A549 (cell line): ENCODE data around the gene C11orf68. TPM values are rescaled to one million over a fixed set of nuclear protein-coding genes. Genes with fewer than 3 reads are reported as not detected.

Experiments used
- ATAC-seq, 2 experiments: fragments of 200-7000 bp in 1 of 2; fragments of >200 bp in 1 of 2; cut with Nextera tagmentation in 1 of 2; cut with Tn5 transposase in 1 of 2; 3 replicates each; pipeline versions ENCODE4 v1.8.0 to v1.9.1; 2018 to 2020; ENCODE audit warnings: mild to moderate bottlenecking in 1 of 2, moderate library complexity in 1 of 2
- CTCF ChIA-PET: fragments of 300-600 bp; sonication (Branson Sonifier 250); formaldehyde crosslinking; extraction: SDS; loops from one replicate; lab custom pipeline; 2021; ENCODE audit warnings: antibody characterized with exemption, inconsistent platforms; lab: Yijun Ruan, JAX
- POLR2A ChIA-PET: fragments of 350-600 bp; formaldehyde crosslinking; extraction: SDS; loops from one replicate; lab custom pipeline; 2021; ENCODE audit warnings: antibody characterized with exemption, inconsistent platforms; lab: Yijun Ruan, JAX
- DNase-seq, 2 experiments: peaks; one replicate each; pipeline versions ENCODE4 v3.0.0 to v3.0.0-alpha.2; 2011 to 2016; ENCODE audit warnings: low read depth in 1 of 2, low spot score in 1 of 2
- FAIRE-seq: peaks from 2 replicates; lab custom pipeline; 2011; peaks lifted over from hg19 to GRCh38; lab: Jason Lieb, UNC
- H3K27ac ChIP-seq, 2 experiments: fragments of >200 bp; sonication (Bioruptor Twin); formaldehyde crosslinking; 3 replicates each; pipeline ENCODE4 v1.5.1; 2016 to 2017
- H3K4me1 ChIP-seq: fragments of >200 bp; sonication (Bioruptor Twin); formaldehyde crosslinking; 3 replicates; pipeline ENCODE4 v1.6.1; 2016
- H3K4me2 ChIP-seq: fragments of >200 bp; sonication (Bioruptor Twin); formaldehyde crosslinking; 3 replicates; pipeline ENCODE4 v1.6.1; 2016
- H3K4me3 ChIP-seq: fragments of >200 bp; sonication (Bioruptor Twin); formaldehyde crosslinking; 3 replicates; pipeline ENCODE4 v1.5.1; 2016
- H3K9me3 ChIP-seq: fragments of >200 bp; sonication (Bioruptor Twin); formaldehyde crosslinking; 3 replicates; pipeline ENCODE4 v1.6.1; 2016
- CBX8 ChIP-seq: fragments of 200-600 bp; sonication (generic); IDR thresholded peaks from 2 replicates; pipeline ENCODE4 v1.6.1; 2016
- CEBPB ChIP-seq, 2 experiments: fragments of >200 bp in 1 of 2; sonication (Bioruptor Twin) in 1 of 2; formaldehyde crosslinking in 1 of 2; IDR thresholded peaks; 2 replicates each; pipeline ENCODE4 v1.6.1; 2012 to 2016
- CHD4 ChIP-seq: fragments of 200-600 bp; sonication (generic); IDR thresholded peaks from 2 replicates; pipeline ENCODE4 v1.6.1; 2016; ENCODE audit warnings: antibody characterized with exemption, mild to moderate bottlenecking, borderline replicate concordance
- EHF ChIP-seq: fragments of 250-450 bp; sonication (Bioruptor Pico); IDR thresholded peaks from 2 replicates; pipeline ENCODE4 v1.5.0; 2020; ENCODE audit warnings: mild to moderate bottlenecking
- EHMT2 ChIP-seq: fragments of 200-600 bp; sonication (generic); IDR thresholded peaks from 2 replicates; pipeline ENCODE4 v1.6.1; 2016; ENCODE audit warnings: antibody characterized with exemption, low read depth, mild to moderate bottlenecking, moderate library complexity
- EP300 ChIP-seq, 2 experiments: fragments of >200 bp; sonication (Bioruptor Twin); formaldehyde crosslinking; IDR thresholded peaks; 2 replicates in 1 of 2; 3 replicates in 1 of 2; pipeline ENCODE4 v1.6.1; 2016 to 2017
- ESRRA ChIP-seq: fragments of 150-350 bp; IDR thresholded peaks from 2 replicates; pipeline ENCODE4 v1.6.1; 2014; ENCODE audit warnings: mild to moderate bottlenecking, low read length, borderline replicate concordance
- FOSB ChIP-seq: fragments of 250-450 bp; sonication (Bioruptor Pico); IDR thresholded peaks from 2 replicates; pipeline ENCODE4 v1.5.0; 2020; ENCODE audit warnings: mild to moderate bottlenecking, moderate library complexity
- FOSL2 ChIP-seq, 2 experiments: fragments of 450-650 bp in 1 of 2; fragments of >200 bp in 1 of 2; sonication (Bioruptor Twin) in 1 of 2; formaldehyde crosslinking; IDR thresholded peaks; 2 replicates each; pipeline versions ENCODE4 v1.5.0 to v1.6.1; 2016 to 2020; ENCODE audit warnings: mild to moderate bottlenecking in 1 of 2, moderate library complexity in 1 of 2
- FOXS1 ChIP-seq: fragments of 250-450 bp; sonication (Bioruptor Pico); IDR thresholded peaks from 2 replicates; pipeline ENCODE4 v1.5.0; 2020; ENCODE audit warnings: mild to moderate bottlenecking, moderate library complexity
- GATA3 ChIP-seq: IDR thresholded peaks from 2 replicates; pipeline ENCODE4 v1.6.1; 2012; ENCODE audit warnings: borderline replicate concordance
- HDAC2 ChIP-seq: fragments of 200-600 bp; sonication (generic); IDR thresholded peaks from 2 replicates; pipeline ENCODE4 v1.6.1; 2016
- HOXA7 ChIP-seq: fragments of 250-450 bp; sonication (Bioruptor Pico); IDR thresholded peaks from 2 replicates; pipeline ENCODE4 v1.5.0; 2020; ENCODE audit warnings: mild to moderate bottlenecking, moderate library complexity
- HOXB5 ChIP-seq: fragments of 250-450 bp; sonication (Bioruptor Pico); IDR thresholded peaks from 2 replicates; pipeline ENCODE4 v1.5.0; 2020; ENCODE audit warnings: mild to moderate bottlenecking, moderate library complexity
- JUNB ChIP-seq: fragments of >200 bp; sonication (Bioruptor Twin); formaldehyde crosslinking; IDR thresholded peaks from 2 replicates; pipeline ENCODE4 v1.6.1; 2016
- KDM5A ChIP-seq: fragments of 200-600 bp; sonication (generic); IDR thresholded peaks from 2 replicates; pipeline ENCODE4 v1.6.1; 2016; ENCODE audit warnings: antibody characterized with exemption, mild to moderate bottlenecking
- MAFK ChIP-seq: fragments of 450-650 bp; IDR thresholded peaks from 2 replicates; pipeline ENCODE4 v1.6.1; 2014; ENCODE audit not compliant: partially characterized antibody
- MAZ ChIP-seq: fragments of 150-350 bp; IDR thresholded peaks from 2 replicates; pipeline ENCODE4 v1.6.1; 2014; ENCODE audit warnings: antibody characterized with exemption, low read depth, low read length, borderline replicate concordance
- NPAS2 ChIP-seq: fragments of 250-450 bp; sonication (Bioruptor Pico); IDR thresholded peaks from 2 replicates; pipeline ENCODE4 v1.8.0; 2022; ENCODE audit warnings: mild to moderate bottlenecking, moderate library complexity, borderline replicate concordance
- RCOR1 ChIP-seq: fragments of 150-350 bp; IDR thresholded peaks from 2 replicates; pipeline ENCODE4 v1.6.1; 2014; ENCODE audit warnings: antibody characterized with exemption, low read length, low read depth
- TFCP2L1 ChIP-seq: fragments of 250-450 bp; sonication (Bioruptor Pico); IDR thresholded peaks from 2 replicates; pipeline ENCODE4 v1.5.0; 2021; ENCODE audit warnings: mild to moderate bottlenecking
- ZNF302 ChIP-seq: fragments of 250-450 bp; sonication (Bioruptor Pico); IDR thresholded peaks from 2 replicates; pipeline ENCODE4 v1.9.0; 2021; ENCODE audit warnings: inconsistent platforms, mild to moderate bottlenecking, moderate library complexity
- WGBS: methylation state at CpG from one replicate; pipeline ENCODE4 v1.1.6; 2017; ENCODE audit errors: missing lambda C conversion rate; 5-methylcytosine and 5-hydroxymethylcytosine counted together
- polyA plus RNA-seq, 4 experiments: library from polyadenylated mRNA; depleted of rRNA in 3 of 4; stranded (reverse); fragments of >200 nt; fragmentation: RNase III in 1 of 4; extraction: RNeasy Plus Mini Kit Qiagen cat#74134 plus additional on column Dnase treatment in 1 of 4; gene quantifications; 2 replicates in 3 of 4; 3 replicates in 1 of 4; pipeline ENCODE4 v1.2.3, GENCODE V29; 2011 to 2017
- TF ChIP-seq, protein P1 (sequence below): fragments of 150-350 bp; IDR thresholded peaks from 2 replicates; pipeline ENCODE4 v1.6.1; 2014; ENCODE audit warnings: low read depth, mild to moderate bottlenecking, low read length
- TF ChIP-seq, protein P2 (sequence below): fragments of >200 bp; sonication (Bioruptor Twin); formaldehyde crosslinking; IDR thresholded peaks from 2 replicates; pipeline ENCODE4 v1.6.1; 2016
- TF ChIP-seq, protein P3 (sequence below): fragments of 200-600 bp; sonication (generic); IDR thresholded peaks from 2 replicates; pipeline ENCODE4 v1.6.1; 2016; ENCODE audit warnings: antibody characterized with exemption, mild to moderate bottlenecking, moderate library complexity
- TF ChIP-seq, protein P4 (sequence below): fragments of >200 bp; sonication (Bioruptor Twin); formaldehyde crosslinking; IDR thresholded peaks from 3 replicates; pipeline ENCODE4 v1.6.1; 2016
- TF ChIP-seq, protein P5 (sequence below): fragments of 250-450 bp; sonication (Bioruptor Pico); IDR thresholded peaks from 2 replicates; pipeline ENCODE4 v1.5.0; 2020; ENCODE audit warnings: low read depth, mild to moderate bottlenecking, moderate library complexity

The C11orf68 gene
- polyA plus RNA-seq, 2 of the 4 experiments (the other 2 are of a cell fraction): 10.6 to 17.0 TPM

DNA sequence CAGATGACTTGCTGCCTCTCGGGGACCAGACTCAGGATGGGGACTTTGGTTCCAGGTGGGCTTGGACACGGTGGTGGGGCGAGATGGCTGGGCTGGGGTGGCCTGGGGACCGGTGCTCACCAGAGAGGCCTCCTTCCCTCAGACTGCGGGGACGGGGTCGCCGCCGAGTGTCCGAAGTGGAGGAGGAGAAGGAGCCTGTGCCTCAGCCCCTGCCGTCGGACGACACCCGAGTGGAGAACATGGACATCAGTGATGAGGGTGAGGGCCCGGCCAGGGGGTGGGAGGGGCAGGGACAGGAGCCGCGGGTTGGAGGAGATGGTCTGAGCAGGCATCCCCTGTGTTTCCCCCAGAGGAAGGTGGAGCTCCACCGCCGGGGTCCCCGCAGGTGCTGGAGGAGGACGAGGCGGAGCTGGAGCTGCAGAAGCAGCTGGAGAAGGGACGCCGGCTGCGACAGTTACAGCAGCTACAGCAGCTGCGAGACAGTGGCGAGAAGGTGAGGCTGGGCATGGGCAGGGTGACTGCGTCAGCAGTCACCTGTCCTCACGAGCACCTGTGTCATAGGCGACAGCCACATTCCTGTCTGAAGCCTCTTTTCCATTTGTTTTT lies 48.6 kb upstream of the C11orf68 start:
- CTCF ChIA-PET: interaction anchor here (0.6 to 6.3 kb wide), 5 partner anchors 10 to 83 kb away, joined by 3 to 35 read pairs (median 7); partner anchors contain the start of gene FIBP
- peaks cover 12% of the 10 kb centered on the region; the same call in 2 of the 3 replicates for H3K4me1 ChIP-seq
- no peak overlapping the region for H3K4me3 ChIP-seq
- H3K9me3 ChIP-seq: no peaks in the 10 kb centered on the region
- no peak for ATAC-seq
- WGBS: 96% methylated on average over 29 of the region's 30 CpGs
- H3K4me2 ChIP-seq: no peak overlapping the region
- DNase-seq: no peak
- FAIRE-seq: no peak
- TF ChIP-seq ESRRA (no peak), KDM5A (no peak), RCOR1 (no peak), HDAC2 (no peak), MAZ (no peak), EHF (CRISPR knock-in tag) (no peak), EHMT2 (no peak), CHD4 (no peak), HOXB5 (CRISPR knock-in tag) (no peak), HOXA7 (no peak), GATA3 (no peak), JUNB (no peak), MAFK (no peak), TFCP2L1 (CRISPR knock-in tag) (no peak), ZNF302 (CRISPR knock-in tag) (no peak), CEBPB (IDR thresholded peaks at IDR 0.05) (no peak)
- TF ChIP-seq, protein P1, sequence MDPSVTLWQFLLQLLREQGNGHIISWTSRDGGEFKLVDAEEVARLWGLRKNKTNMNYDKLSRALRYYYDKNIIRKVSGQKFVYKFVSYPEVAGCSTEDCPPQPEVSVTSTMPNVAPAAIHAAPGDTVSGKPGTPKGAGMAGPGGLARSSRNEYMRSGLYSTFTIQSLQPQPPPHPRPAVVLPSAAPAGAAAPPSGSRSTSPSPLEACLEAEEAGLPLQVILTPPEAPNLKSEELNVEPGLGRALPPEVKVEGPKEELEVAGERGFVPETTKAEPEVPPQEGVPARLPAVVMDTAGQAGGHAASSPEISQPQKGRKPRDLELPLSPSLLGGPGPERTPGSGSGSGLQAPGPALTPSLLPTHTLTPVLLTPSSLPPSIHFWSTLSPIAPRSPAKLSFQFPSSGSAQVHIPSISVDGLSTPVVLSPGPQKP: no peak
- TF ChIP-seq, protein P2, sequence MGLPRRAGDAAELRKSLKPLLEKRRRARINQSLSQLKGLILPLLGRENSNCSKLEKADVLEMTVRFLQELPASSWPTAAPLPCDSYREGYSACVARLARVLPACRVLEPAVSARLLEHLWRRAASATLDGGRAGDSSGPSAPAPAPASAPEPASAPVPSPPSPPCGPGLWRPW: no peak
- TF ChIP-seq, protein P3, sequence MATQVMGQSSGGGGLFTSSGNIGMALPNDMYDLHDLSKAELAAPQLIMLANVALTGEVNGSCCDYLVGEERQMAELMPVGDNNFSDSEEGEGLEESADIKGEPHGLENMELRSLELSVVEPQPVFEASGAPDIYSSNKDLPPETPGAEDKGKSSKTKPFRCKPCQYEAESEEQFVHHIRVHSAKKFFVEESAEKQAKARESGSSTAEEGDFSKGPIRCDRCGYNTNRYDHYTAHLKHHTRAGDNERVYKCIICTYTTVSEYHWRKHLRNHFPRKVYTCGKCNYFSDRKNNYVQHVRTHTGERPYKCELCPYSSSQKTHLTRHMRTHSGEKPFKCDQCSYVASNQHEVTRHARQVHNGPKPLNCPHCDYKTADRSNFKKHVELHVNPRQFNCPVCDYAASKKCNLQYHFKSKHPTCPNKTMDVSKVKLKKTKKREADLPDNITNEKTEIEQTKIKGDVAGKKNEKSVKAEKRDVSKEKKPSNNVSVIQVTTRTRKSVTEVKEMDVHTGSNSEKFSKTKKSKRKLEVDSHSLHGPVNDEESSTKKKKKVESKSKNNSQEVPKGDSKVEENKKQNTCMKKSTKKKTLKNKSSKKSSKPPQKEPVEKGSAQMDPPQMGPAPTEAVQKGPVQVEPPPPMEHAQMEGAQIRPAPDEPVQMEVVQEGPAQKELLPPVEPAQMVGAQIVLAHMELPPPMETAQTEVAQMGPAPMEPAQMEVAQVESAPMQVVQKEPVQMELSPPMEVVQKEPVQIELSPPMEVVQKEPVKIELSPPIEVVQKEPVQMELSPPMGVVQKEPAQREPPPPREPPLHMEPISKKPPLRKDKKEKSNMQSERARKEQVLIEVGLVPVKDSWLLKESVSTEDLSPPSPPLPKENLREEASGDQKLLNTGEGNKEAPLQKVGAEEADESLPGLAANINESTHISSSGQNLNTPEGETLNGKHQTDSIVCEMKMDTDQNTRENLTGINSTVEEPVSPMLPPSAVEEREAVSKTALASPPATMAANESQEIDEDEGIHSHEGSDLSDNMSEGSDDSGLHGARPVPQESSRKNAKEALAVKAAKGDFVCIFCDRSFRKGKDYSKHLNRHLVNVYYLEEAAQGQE: no peak
- POLR2A ChIA-PET: no interaction called here
- no peak overlapping the region for H3K27ac ChIP-seq

DNA sequence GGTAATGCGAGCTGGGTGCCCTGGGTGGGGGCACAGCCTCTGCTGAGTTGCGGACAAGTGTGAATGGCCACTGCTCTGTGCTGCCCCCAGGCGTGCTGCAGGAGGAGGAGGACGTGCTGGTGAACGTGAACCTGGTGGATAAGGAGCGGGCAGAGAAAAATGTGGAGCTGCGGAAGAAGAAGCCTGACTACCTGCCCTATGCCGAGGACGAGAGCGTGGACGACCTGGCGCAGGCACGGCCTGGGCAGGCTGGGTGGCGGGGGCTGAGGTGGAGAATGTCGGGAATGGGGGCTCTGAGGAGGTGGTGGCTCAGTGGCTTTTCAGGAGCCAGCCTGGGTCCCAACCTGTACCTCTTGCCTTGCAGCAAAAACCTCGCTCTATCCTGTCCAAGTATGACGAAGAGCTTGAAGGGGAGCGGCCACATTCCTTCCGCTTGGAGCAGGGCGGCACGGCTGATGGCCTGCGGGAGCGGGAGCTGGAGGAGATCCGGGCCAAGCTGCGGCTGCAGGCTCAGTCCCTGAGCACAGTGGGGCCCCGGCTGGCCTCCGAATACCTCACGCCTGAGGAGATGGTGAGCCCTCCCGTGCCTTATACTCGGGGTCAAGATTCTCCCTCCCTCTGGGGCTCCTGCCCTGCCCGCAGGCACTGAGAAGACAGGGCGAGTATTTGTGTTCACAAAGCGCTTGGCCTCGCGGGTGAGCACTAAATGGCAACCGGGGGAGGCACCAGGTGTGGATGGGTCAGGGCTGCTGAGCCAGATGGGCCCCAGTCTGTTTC lies 47.3 kb upstream of the C11orf68 start:
- POLR2A ChIA-PET: no interaction called here
- ATAC-seq: no peak
- 93% methylated on average over 36 of the region's 36 CpGs for WGBS
- no peak for TF ChIP-seq FOXS1 (CRISPR knock-in tag)
- no peak for TF ChIP-seq FOSL2 (IDR thresholded peaks at IDR 0.05)
- TF ChIP-seq FOSL2 (CRISPR knock-in tag; IDR thresholded peaks at IDR 0.05): no peak
- no peak for TF ChIP-seq NPAS2 (CRISPR knock-in tag)
- TF ChIP-seq CBX8: no peak
- TF ChIP-seq, protein P4, sequence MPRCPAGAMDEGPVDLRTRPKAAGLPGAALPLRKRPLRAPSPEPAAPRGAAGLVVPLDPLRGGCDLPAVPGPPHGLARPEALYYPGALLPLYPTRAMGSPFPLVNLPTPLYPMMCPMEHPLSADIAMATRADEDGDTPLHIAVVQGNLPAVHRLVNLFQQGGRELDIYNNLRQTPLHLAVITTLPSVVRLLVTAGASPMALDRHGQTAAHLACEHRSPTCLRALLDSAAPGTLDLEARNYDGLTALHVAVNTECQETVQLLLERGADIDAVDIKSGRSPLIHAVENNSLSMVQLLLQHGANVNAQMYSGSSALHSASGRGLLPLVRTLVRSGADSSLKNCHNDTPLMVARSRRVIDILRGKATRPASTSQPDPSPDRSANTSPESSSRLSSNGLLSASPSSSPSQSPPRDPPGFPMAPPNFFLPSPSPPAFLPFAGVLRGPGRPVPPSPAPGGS: no peak
- no peak for TF ChIP-seq MAZ
- TF ChIP-seq MAFK: no peak
- TF ChIP-seq RCOR1: no peak
- TF ChIP-seq ESRRA: no peak
- no peak for TF ChIP-seq CHD4
- no peak for TF ChIP-seq EP300 (IDR thresholded peaks at IDR 0.05)
- TF ChIP-seq GATA3: no peak
- TF ChIP-seq EHF (CRISPR knock-in tag): no peak
- TF ChIP-seq, protein P5, sequence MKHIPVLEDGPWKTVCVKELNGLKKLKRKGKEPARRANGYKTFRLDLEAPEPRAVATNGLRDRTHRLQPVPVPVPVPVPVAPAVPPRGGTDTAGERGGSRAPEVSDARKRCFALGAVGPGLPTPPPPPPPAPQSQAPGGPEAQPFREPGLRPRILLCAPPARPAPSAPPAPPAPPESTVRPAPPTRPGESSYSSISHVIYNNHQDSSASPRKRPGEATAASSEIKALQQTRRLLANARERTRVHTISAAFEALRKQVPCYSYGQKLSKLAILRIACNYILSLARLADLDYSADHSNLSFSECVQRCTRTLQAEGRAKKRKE (CRISPR knock-in tag): no peak
- no peak for TF ChIP-seq FOSB

More for the DNA sequence above, 47.3 kb upstream of the C11orf68 start:
- Histone ChIP-seq H3K4me3 (no peak overlapping the region), H3K4me2 (no peak overlapping the region), H3K27ac (no peak overlapping the region), H3K9me3 (no peaks in the 10 kb centered on the region), H3K4me1 (peaks cover 12% of the 10 kb centered on the region; the same call in 2 of the 3 replicates)
- no peak for FAIRE-seq
- CTCF ChIA-PET: interaction anchor here (0.7 to 6.3 kb wide), 5 partner anchors 11 to 122 kb away, joined by 3 to 35 read pairs (median 3); partner anchors contain the start of gene FIBP
- no peak for DNase-seq
